ENCODE data around the gene RAPGEF6.
"Not testable (repeated sequence)": the region's sequence is repeated elsewhere in the genome, so short reads cannot be mapped to it uniquely, and the experiment has no call there.

Gene RAPGEF6

DNA sequence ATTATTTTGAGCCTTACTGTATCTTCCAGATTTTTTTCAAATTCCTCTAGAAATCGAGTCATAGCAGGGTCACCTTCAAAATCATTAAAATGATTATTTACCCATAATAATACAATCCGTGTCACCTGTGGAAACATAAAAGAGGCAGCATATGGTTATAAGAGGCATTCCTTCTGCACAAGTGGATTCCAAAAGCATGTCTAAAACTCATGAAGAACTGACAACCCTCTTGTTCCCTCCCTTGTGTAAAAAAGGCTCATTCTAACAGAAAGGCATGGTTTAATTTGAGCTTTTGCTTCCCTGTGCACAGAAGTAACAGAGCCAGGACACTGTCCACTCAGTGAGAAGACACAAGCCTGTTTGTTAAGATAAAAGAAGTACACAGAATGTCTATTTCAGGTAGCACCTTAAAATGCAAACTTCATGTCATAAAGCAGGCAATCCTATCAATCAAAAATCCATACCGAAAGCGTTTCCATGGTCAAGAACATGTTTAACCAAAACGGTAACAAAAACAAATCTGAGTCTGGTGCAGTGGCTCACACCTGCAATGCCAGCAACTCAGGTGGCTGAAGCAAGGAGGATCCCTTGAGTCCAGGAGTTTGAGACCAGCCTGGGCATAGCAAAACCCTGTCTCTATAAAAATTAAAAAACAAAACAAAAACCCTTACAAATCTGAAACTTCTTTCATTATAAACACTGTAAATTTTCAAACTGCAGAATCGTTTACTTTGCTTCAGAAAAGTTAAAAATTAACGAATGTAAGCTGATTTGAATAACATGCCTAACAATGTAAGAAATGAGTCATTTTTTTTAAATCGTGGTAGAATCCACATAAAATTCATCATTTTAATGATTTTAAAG, 139.3 kb downstream of the RAPGEF6 start:
- DNase-seq (ENCODE audit: low read depth, low spot score): no peak

DNA sequence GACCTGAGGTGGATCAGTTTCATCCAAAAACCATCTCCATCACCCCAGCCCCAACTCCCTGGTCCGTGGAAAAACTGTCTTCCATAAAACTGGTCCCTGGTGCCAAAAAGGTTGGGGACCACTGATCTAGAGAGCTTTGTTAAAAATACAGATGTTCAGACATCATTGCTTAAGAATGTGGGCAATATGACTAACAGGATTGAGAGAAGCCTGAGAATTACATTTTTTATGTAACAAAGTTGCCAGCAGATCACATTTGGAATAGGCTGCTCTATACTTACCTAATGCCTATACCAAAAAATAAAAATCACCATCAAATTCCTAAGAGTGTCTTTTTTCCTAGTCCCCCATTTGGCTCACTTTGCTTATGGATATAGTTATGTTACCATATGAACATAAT, 143.3 kb downstream of the RAPGEF6 start:
- no peak for DNase-seq (ENCODE audit: low read depth, low spot score)

- no peak for DNase-seq (ENCODE audit: low read depth, low spot score)
These were observed 146.6 kb downstream of the RAPGEF6 start for GRCh38 chr5:131488463-131488862.

GRCh38 chr5:131487371-131487770, 147.7 kb downstream of the RAPGEF6 start:
- not testable (repeated sequence) for DNase-seq (ENCODE audit: low read depth, low spot score)

GRCh38 chr5:131482617-131483016, 152.4 kb downstream of the RAPGEF6 start:
- no peak for DNase-seq (ENCODE audit: low read depth, low spot score)

- no peak for DNase-seq (ENCODE audit: low read depth, low spot score)
These were observed 153.5 kb downstream of the RAPGEF6 start for GRCh38 chr5:131481569-131481968.

- no peak for DNase-seq (ENCODE audit: low read depth, low spot score)
These were observed 159.5 kb downstream of the RAPGEF6 start for GRCh38 chr5:131475541-131475941.

DNA sequence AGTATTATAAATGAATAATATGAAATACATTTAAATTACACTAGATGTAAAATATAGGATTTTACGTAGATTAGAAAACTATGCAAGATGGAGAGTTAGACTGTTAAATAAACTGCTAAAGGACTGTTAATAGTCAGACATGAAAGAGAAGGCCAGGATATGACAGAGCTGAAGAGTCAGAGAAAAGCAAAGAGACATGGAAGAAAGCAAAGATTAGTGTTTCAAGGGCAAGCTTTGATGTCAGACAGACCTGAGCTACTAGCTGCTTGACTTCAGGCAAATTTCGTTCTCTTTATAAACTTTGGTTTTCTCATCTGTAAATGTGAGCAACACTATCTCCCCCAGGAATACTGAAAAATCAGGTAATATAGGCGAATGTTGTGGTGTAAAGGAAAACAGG, 161.3 kb downstream of the RAPGEF6 start:
- no peak for DNase-seq (ENCODE audit: low read depth, low spot score)

- no peak for DNase-seq (ENCODE audit: low read depth, low spot score)
These were observed 168.8 kb downstream of the RAPGEF6 start for GRCh38 chr5:131466171-131466766.

DNA sequence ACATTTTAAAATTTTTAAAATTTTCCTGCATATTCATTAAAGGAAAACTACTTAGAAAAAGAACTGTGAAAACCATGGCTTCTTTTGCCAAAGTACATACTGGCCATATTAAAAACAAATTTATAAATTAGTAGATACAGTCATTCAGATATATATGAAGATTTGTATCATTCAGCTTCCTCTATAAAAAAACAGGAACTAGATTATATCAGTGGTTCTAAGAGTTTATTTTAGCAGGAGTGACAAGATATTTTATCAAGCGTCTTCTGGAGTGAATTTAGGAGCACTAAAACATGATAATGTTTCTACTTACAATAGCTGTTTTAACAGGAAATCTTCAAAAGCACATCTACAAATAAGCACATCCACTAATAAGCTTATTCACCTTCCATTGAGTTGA, 171.4 kb downstream of the RAPGEF6 start:
- DNase-seq (ENCODE audit: low read depth, low spot score): no peak

GRCh38 chr5:131462454-131462853, 172.6 kb downstream of the RAPGEF6 start:
- DNase-seq (ENCODE audit: low read depth, low spot score): no peak

DNA sequence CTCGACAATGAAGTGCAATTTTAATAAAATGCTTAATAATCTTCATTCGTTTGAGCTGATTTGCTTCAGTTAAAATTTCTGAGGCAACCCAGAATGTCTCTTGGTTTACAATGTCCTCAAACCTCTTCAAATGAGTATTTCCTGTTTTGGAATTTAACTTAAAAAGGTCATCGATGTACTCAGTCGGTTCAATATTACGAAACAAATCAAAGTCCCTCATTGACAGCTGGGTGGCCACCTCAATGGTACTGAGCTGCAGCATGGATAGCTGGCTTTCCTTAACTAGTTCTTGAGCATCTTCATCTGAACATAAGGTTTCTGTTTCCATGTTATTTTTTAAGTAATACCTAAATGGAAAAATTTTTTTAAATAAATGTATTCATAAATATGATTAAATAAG, 173.3 kb downstream of the RAPGEF6 start:
- no peak for DNase-seq (ENCODE audit: low read depth, low spot score)

DNA sequence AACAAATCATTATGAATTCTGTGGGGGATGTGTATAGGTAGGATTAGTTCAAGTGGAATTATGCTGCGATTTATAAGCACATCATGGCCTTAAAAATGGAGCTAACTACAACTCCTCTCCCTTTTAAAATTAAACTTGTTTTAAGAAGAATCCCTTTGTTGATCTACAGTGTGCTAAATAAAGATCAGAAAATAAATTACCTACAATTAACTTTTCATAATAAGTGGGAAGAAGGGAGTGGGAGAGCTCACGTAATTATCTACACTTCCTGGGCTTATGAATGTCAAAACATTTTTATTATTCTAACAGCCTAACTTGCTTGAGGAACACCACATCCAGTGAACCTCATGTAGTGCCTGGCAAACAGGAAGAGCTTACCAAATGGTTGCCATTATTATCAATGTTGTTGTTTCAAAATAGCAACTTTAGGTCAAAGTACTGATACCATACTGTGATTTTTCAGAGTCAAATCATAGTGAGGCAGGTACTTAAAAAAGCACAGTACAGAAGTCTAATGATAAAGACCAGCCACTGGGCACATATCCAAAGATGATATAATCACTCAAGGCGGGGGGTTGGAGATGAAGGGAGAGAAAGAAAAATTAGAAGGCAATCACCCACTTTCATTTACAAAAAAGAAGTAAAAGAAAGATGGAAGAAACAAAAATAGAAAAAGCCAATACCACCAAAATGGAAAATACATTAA, 174.0 kb downstream of the RAPGEF6 start:
- DNase-seq (ENCODE audit: low read depth, low spot score): no peak

GRCh38 chr5:131460133-131460532, 174.9 kb downstream of the RAPGEF6 start:
- no peak for DNase-seq (ENCODE audit: low read depth, low spot score)

DNA sequence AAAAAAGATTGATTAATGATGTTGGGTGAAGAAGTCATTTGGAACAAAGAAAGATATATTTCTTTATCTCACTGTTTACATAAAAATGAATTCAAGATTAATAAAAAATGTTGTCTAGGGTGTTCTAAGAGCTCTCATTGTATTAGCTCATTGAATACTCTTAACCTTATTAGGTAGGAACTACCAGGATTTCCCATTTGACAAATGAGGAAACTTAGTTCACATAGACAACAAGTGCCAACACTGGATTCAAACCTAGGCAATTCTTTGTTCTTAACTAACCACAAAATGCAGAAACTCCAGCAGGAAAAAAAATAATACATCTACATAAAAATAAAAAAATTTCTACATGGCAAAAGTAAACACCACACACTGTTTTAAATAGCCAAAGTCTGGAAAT, 175.8 kb downstream of the RAPGEF6 start:
- DNase-seq (ENCODE audit: low read depth, low spot score): no peak

DNA sequence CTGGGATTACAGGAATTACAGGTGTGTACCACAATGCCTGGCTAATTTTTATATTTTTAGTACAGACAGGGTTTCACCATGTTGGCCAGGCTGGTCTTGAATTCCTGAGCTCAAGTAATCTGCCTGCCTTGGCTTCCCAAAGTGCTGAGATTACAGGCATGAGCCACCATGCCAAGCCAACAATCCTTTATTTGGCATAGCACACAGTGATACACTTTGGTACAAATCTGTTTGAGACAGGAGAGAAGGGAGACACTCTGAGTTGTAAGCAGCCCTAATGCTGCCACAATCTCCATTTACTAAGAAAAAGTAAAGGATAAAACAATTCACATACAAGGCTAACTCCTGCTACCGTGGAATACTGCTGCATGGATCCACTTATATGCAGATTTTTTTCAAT, 177.8 kb downstream of the RAPGEF6 start:
- no peak for DNase-seq (ENCODE audit: low read depth, low spot score)

DNA sequence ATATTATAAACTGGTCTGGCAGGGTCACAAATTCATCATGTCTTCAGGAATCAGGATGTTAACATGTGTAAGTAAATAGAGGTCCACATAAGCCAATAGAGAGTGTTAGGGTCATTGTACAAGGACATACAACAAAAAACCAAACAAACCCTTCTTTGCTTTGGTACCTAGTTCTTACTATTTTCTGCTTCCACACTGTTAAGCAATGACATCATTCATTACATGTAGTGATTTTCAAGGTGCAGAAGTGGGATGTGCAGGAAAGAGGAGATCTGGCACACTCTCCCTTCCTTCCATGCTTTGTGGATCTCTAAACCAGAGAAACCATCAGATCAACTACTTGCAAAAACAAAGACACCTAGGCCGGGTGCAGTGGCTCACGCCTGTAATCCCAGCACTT, 184.1 kb downstream of the RAPGEF6 start:
- DNase-seq (ENCODE audit: low read depth, low spot score): no peak

DNA sequence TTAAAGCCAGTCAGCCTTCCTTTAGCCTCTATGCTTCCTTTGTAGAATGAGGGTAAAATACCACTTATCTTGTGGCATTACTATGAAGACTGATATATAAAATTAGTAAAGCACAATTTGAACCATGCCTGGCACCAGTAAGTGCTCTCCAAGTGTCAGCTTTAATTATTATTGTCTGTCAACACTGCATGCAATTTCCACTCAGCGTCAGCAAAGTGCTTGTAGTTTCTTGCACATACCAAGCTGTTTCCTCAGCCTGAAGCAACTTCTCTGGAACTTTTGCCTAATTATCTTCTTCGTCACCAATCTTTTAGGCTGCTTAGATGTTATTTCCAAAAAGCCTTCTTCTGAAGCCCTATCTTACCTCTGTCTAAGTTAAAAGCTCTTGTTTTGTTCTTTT, 193.8 kb downstream of the RAPGEF6 start:
- DNase-seq (ENCODE audit: low read depth, low spot score): no peak

DNA sequence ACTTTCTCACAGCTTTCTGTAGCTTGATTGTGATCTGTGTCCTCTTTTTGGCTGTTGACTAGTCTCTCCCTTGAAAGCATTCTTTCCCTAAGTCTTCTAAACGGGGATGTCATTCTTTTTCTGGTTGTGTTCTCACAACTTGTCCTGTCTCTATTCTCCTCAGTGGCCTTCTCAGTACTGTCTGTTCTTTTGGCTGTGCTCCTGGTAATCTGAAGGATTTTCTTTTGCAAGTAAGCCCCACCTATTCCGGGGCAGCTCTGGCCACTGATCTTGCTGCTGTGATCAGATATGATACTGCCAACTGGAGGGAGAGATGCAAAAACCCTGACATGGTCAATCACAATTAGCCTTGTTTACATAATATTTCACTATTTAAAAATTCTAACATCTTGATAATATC, 198.9 kb downstream of the RAPGEF6 start:
- no peak for DNase-seq (ENCODE audit: low read depth, low spot score)

GRCh38 chr5:131433109-131433508, 201.9 kb downstream of the RAPGEF6 start:
- no peak for DNase-seq (ENCODE audit: low read depth, low spot score)

GRCh38 chr5:131431794-131432193, 203.2 kb downstream of the RAPGEF6 start:
- DNase-seq (ENCODE audit: low read depth, low spot score): no peak

DNA sequence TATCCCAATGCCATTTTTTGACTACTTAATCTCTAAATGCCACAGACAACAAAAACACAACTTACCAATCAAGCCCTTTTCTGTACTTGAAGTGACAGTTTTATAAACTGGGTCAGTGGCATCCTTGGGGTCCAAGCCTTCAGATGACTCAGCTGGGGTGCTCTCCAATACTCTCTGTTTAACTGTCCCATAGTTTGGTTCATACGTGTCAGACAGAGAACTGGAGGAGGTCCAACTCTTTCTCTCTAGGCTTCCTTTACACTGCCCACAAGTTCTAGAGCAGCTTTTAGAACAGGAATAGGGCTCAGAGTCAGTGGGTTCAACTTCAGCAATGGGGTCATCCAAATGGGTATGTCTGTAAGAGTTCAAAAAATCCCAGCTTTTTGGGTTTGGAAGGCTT, 204.2 kb downstream of the RAPGEF6 start:
- no peak for DNase-seq (ENCODE audit: low read depth, low spot score)

GRCh38 chr5:131426011-131426410, 209.0 kb downstream of the RAPGEF6 start:
- DNase-seq (ENCODE audit: low read depth, low spot score): no peak

Data from brain pericyte (primary cell).